WERI-Rb-1 (cell line): ENCODE data around the gene SRGAP1.

ENCODE experiments used
- DNase-seq: peaks from one replicate; pipeline ENCODE4 v3.0.0-alpha.2; 2020
- H3K27ac ChIP-seq: fragments of 250-450 bp; sonication (Bioruptor Pico); 2 replicates; pipeline ENCODE4 v1.5.1; 2020; ENCODE audit warnings: mild to moderate bottlenecking, moderate library complexity
- H3K27me3 ChIP-seq: fragments of 250-450 bp; sonication (Bioruptor Pico); 2 replicates; pipeline ENCODE4 v1.5.1; 2021; ENCODE audit warnings: mild to moderate bottlenecking, low read depth, moderate library complexity; ENCODE audit not compliant: insufficient read depth, severe bottlenecking
- H3K36me3 ChIP-seq: fragments of 250-450 bp; sonication (Bioruptor Pico); 2 replicates; pipeline ENCODE4 v1.5.1; 2020; ENCODE audit warnings: mild to moderate bottlenecking, moderate library complexity
- H3K4me3 ChIP-seq: 2 replicates; pipeline ENCODE4 v1.5.1; 2011; ENCODE audit warnings: low read depth, mild to moderate bottlenecking, control low read depth, low read length
- H3K9me3 ChIP-seq: fragments of 250-450 bp; sonication (Bioruptor Pico); 2 replicates; pipeline ENCODE4 v1.5.1; 2021; ENCODE audit warnings: mild to moderate bottlenecking, moderate library complexity; ENCODE audit not compliant: severe bottlenecking
- TF ChIP-seq, protein P1 (sequence below): IDR thresholded peaks from 2 replicates; pipeline ENCODE4 v1.5.1; 2011; ENCODE audit warnings: low read depth, mild to moderate bottlenecking, control low read depth, inconsistent platforms, low read length

Gene SRGAP1

DNA sequence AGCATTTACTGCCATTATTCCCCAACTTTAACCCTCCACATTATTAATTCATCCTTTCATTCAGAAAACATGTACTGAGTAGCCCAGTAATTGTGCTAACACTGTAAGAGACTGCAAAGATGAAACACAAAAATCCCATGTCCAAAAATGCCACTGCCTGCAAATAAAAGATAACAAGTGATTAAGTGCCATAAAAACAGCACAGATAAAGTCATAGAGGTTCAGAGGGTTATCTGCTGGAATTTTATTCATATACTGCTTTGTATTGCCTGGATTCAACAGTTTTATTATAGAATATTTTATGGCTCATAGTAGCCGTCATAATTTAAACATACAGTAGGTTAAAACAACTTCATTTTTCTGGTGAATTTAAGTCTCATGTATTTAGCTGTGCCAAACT is 199.7 kb downstream of the SRGAP1 start:
- no peak overlapping the region for H3K27ac ChIP-seq
- no peaks in the 10 kb centered on the region for H3K9me3 ChIP-seq
- no peak for DNase-seq
- TF ChIP-seq, protein P1, sequence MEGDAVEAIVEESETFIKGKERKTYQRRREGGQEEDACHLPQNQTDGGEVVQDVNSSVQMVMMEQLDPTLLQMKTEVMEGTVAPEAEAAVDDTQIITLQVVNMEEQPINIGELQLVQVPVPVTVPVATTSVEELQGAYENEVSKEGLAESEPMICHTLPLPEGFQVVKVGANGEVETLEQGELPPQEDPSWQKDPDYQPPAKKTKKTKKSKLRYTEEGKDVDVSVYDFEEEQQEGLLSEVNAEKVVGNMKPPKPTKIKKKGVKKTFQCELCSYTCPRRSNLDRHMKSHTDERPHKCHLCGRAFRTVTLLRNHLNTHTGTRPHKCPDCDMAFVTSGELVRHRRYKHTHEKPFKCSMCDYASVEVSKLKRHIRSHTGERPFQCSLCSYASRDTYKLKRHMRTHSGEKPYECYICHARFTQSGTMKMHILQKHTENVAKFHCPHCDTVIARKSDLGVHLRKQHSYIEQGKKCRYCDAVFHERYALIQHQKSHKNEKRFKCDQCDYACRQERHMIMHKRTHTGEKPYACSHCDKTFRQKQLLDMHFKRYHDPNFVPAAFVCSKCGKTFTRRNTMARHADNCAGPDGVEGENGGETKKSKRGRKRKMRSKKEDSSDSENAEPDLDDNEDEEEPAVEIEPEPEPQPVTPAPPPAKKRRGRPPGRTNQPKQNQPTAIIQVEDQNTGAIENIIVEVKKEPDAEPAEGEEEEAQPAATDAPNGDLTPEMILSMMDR = no peak
- no peak overlapping the region for H3K4me3 ChIP-seq
- no peaks in the 10 kb centered on the region for H3K36me3 ChIP-seq
- no peaks in the 10 kb centered on the region for H3K27me3 ChIP-seq

DNA sequence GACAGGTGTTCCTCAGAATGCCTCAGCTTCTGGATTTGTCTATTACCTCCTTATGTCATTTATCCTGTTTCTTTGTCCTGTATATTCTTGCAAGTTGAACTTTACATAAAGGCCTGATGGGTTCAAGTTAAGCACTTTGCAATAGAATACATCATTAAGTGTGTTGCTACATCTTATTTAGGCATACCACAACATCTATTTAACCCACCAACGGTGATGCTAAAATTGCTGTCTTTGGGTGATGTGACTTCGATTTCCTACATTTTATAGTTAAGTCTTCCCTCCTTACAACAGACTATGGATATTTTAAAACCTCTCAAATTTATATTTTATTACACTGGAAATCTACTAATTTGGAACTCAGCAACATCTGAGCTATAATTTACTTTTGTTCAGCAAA is 206.6 kb downstream of the SRGAP1 start:
- Histone ChIP-seq H3K27me3 (no peaks in the 10 kb centered on the region), H3K36me3 (no peaks in the 10 kb centered on the region), H3K9me3 (no peaks in the 10 kb centered on the region), H3K27ac (no peak overlapping the region), H3K4me3 (no peak overlapping the region)
- no peak for DNase-seq
- TF ChIP-seq, protein P1 = no peak

DNA sequence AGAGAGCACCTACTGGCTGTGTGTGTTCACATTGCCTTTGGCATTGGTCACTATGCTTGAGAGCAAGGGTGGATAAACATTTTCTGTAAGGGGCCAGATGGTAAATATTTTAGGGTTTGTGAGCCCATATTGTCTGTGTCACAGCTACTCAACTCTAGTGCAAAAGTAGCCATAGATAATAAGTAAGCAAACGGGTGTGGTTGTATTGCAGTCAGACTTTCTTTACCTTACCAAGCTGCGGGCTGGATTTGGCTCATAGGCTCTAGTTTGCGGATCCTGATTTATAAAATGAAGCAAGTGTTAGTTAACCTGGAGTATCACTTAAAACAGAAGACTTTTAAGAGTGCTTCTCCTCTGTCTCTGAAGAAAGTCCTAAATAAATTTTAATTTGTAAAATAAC is 208.6 kb downstream of the SRGAP1 start:
- no peaks in the 10 kb centered on the region for H3K9me3 ChIP-seq
- no peak overlapping the region for H3K27ac ChIP-seq
- H3K4me3 ChIP-seq = no peak overlapping the region
- no peak for DNase-seq
- no peaks in the 10 kb centered on the region for H3K27me3 ChIP-seq
- no peaks in the 10 kb centered on the region for H3K36me3 ChIP-seq
- TF ChIP-seq, protein P1 = no peak

DNA sequence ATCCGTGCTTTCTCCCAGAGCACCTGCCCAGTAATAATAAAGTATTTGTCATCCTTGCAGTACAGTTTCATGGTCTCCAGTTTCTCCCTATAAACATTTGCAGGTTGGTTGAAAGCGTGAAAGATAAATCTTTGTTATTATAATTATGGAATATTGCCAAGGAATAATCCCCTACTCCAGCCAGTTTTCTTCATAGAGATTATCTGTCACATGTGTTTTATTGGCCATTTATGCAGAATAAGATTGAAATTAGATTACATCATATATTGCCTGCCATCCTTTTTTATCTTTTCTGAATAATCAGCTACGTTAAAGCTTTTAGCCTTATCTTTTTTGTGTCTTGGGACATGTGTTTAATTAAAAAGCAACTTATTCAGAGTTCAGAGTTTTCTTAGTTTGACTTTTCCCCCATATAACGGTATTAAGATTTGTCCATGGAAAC is 209.6 kb downstream of the SRGAP1 start:
- Histone ChIP-seq H3K4me3 (no peak overlapping the region), H3K27me3 (no peaks in the 10 kb centered on the region), H3K36me3 (no peaks in the 10 kb centered on the region), H3K27ac (no peak overlapping the region), H3K9me3 (no peaks in the 10 kb centered on the region)
- DNase-seq = no peak
- TF ChIP-seq, protein P1 = no peak

DNA sequence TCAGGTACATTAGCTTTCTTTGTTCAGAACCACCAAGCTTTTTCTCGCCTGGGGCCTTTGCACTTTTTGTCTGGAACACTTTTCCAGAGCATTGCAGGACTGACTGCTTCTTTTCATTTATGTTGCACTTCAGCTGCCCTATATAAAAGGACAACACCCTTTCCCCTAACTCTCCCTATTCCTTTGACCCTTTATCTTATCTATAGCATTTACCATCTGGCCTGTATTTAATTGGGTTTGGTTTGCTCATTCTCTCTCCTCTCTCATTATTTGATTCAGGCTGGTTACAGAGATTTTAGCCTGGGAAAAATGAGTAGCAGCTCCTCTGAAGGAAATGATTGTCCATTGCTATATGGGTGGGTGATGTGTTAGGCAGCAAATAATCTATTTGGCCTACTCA is 212.2 kb downstream of the SRGAP1 start:
- TF ChIP-seq, protein P1 = no peak
- no peak overlapping the region for H3K4me3 ChIP-seq

DNA sequence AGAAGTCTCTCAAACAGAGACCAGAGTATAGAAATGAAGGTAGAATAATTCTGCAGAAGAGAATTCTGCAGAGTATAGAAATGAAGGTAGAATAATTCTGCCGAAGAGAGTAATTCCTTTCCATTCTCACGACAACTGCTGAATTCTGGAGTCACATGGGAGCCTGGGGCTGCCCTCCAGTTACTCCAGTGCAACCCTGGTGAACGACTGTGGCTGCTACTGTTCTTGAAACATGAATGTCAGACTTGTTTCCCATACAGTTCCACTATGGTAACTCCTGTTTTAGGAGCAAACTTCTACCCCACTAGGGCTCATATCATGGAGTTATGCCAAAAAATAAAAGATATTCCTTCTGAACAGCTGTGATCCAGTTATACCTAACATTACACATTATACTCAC is 213.2 kb downstream of the SRGAP1 start:
- Histone ChIP-seq H3K27ac (no peak overlapping the region), H3K4me3 (no peak overlapping the region), H3K27me3 (no peaks in the 10 kb centered on the region), H3K36me3 (no peaks in the 10 kb centered on the region), H3K9me3 (no peaks in the 10 kb centered on the region)
- TF ChIP-seq, protein P1 = no peak
- no peak for DNase-seq

More for the DNA sequence above, 212.2 kb downstream of the SRGAP1 start:
- Histone ChIP-seq H3K9me3 (no peaks in the 10 kb centered on the region), H3K27ac (no peak overlapping the region), H3K36me3 (no peaks in the 10 kb centered on the region), H3K27me3 (no peaks in the 10 kb centered on the region)
- DNase-seq = no peak
